Neural progenitor cell (in vitro differentiated cells): ENCODE data around the gene RRP1.

Source experiments
- EZH2 ChIP-seq: fragments of 200-600 bp; sonication (generic); IDR thresholded peaks from 2 replicates; pipeline ENCODE4 v1.6.1; 2017; ENCODE audit warnings: antibody characterized with exemption, mild to moderate bottlenecking, moderate library complexity
- EZH2phosphoT487 ChIP-seq: fragments of 200-600 bp; sonication (generic); IDR thresholded peaks from 2 replicates; pipeline ENCODE4 v1.6.1; 2017; ENCODE audit warnings: antibody characterized with exemption
- TF ChIP-seq, protein P1 (sequence below): fragments of 200-600 bp; sonication (generic); IDR thresholded peaks from 2 replicates; pipeline ENCODE4 v1.5.1; 2017; ENCODE audit warnings: antibody characterized with exemption, mild to moderate bottlenecking

DNA sequence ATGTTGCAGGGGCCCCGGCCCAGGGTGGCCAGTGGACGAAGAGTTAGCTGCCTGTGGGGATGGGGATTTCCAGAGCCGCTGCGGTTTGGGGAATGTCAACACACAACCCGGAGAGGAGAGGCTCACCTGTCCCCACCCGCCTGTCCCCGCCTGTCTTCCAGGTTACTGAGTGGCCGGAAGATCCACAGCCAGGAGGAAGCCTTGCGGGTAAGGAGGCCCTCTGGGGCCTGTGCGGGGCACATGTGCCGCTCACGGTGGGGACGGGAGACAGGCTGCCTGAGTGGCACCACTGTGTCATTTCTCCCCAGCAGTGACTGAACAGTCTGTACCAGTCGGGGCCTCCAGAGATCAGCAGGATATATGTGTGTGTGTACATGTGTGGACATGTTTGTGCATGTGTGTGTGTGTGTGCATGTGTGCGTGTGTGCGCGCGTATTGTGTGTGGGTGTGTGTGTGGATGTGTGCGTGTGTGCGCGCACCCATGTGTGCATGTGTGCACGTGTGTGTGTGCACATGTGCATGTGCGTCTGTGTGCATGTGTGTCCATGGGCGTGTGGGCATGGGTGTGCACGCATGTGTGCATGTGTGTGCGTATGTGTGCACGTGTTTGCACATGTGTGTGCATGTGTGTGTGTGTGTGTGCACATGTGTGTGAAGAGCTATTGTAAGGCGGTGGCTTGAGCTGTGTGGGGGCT is 38.9 kb upstream of the RRP1 start:
- TF ChIP-seq, protein P1, sequence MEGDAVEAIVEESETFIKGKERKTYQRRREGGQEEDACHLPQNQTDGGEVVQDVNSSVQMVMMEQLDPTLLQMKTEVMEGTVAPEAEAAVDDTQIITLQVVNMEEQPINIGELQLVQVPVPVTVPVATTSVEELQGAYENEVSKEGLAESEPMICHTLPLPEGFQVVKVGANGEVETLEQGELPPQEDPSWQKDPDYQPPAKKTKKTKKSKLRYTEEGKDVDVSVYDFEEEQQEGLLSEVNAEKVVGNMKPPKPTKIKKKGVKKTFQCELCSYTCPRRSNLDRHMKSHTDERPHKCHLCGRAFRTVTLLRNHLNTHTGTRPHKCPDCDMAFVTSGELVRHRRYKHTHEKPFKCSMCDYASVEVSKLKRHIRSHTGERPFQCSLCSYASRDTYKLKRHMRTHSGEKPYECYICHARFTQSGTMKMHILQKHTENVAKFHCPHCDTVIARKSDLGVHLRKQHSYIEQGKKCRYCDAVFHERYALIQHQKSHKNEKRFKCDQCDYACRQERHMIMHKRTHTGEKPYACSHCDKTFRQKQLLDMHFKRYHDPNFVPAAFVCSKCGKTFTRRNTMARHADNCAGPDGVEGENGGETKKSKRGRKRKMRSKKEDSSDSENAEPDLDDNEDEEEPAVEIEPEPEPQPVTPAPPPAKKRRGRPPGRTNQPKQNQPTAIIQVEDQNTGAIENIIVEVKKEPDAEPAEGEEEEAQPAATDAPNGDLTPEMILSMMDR: no peak
- TF ChIP-seq EZH2phosphoT487 (no peak), EZH2 (no peak)
